Measurements from ENCODE around the gene XCR1. TPM values are rescaled to one million over a fixed set of nuclear protein-coding genes. Genes with fewer than 3 reads are reported as not detected.

Gene XCR1
- total RNA-seq, 1 experiment from 2014 or later = not detected

GRCh38 chr3:46012246-46012645 lies 15.0 kb downstream of the XCR1 start:
- Histone ChIP-seq H3K4me2 (ENCODE audit: low read length) (no peak overlapping the region), H3K9me3 (ENCODE audit: control insufficient read depth in 1 of 2, insufficient read depth in 1 of 2, low read depth in 1 of 2, low read length in 2 of 2) (no peaks in the 10 kb centered on the region), H3K27me3 (ENCODE audit: insufficient read depth, low read length) (no peaks in the 10 kb centered on the region), H3K79me2 (ENCODE audit: insufficient read depth, low read length) (no peaks in the 10 kb centered on the region), H3K36me3 (ENCODE audit: control insufficient read depth in 1 of 2, insufficient read depth in 2 of 2, low read length in 2 of 2) (no peaks in the 10 kb centered on the region), H4K20me1 (ENCODE audit: insufficient read depth) (no peaks in the 10 kb centered on the region), H3K4me3 (replicated peaks in 1 of 2; ENCODE audit: low read depth in 1 of 2, low read length in 2 of 2) (no peak overlapping the region), H3K9me2 (ENCODE audit: insufficient read depth) (no peaks in the 10 kb centered on the region), H2AFZ (ENCODE audit: low read depth, low read length, poor library complexity, severe bottlenecking) (no peak overlapping the region), H3K9ac (ENCODE audit: low read length) (no peak overlapping the region), H3K4me1 (ENCODE audit: control insufficient read depth in 1 of 2, insufficient read depth in 2 of 2, low read length in 2 of 2) (no peaks in the 10 kb centered on the region), H3K27ac (ENCODE audit: low read depth, low read length) (no peak overlapping the region)
- DNase-seq (ENCODE audit: low read depth, low spot score) (no peak), ATAC-seq (no peak)
- no TSS peak for BruUV-seq (replicated peaks)
- POLR2A ChIA-PET = interaction anchor here (0.6 kb wide), 1 partner anchor 54 kb away, joined by 4 read pairs; no protein-coding TSS in a partner anchor
- CTCF ChIA-PET = no interaction called here
- intact Hi-C loops (cut with micrococcal nuclease) = no loop called here
- RAD21 ChIA-PET (ENCODE audit: low non-redundant PET in 1 of 2, low total read pairs in 2 of 2, uncharacterized antibody in 2 of 2, unreplicated experiment in 2 of 2) = no interaction called here
- TF ChIP-seq FOSL1 (IDR thresholded peaks at IDR 0.05; ENCODE audit: low read depth) (no peak), ATF3 (IDR thresholded peaks at IDR 0.05) (no peak), ZBTB33 (IDR thresholded peaks at IDR 0.05; ENCODE audit: extremely low read depth, insufficient replicate concordance, low read length) (no peak), TCF7L2 (IDR thresholded peaks at IDR 0.05; ENCODE audit: borderline replicate concordance, extremely low read depth, insufficient read depth, insufficient read length) (no peak), ELF1 (IDR thresholded peaks at IDR 0.05; ENCODE audit: borderline replicate concordance, low read depth) (no peak), SIN3A (IDR thresholded peaks at IDR 0.05; ENCODE audit: low read depth) (no peak), EGR1 (IDR thresholded peaks at IDR 0.05; ENCODE audit: low read depth) (no peak), SP1 (IDR thresholded peaks at IDR 0.05; ENCODE audit: low read depth) (no peak), RAD21 (IDR thresholded peaks at IDR 0.05; ENCODE audit: low read depth) (no peak), EZH2phosphoT487 (IDR thresholded peaks at IDR 0.05; ENCODE audit: borderline replicate concordance) (no peak), ZFX (IDR thresholded peaks at IDR 0.05) (no peak), ZNF274 (IDR thresholded peaks at IDR 0.05; ENCODE audit: low read depth, low read length) (no peak), SRF (IDR thresholded peaks at IDR 0.05; ENCODE audit: low read depth) (no peak), POLR2A (IDR thresholded peaks at IDR 0.05; ENCODE audit: borderline replicate concordance, extremely low read depth, insufficient read depth, insufficient read length) (no peak), JUND (IDR thresholded peaks at IDR 0.05) (no peak), CEBPB (IDR thresholded peaks at IDR 0.05; ENCODE audit: low read depth) (no peak), CBX3 (IDR thresholded peaks at IDR 0.05; ENCODE audit: low read depth) (no peak)

All from HCT116 (cell line).